HG03064 (cell line): Measurements from ENCODE around the gene EMC8.

Experiments
- ATAC-seq: cut with Tn5 transposase; IDR thresholded peaks from one replicate; pipeline ENCODE4 v1.9.1; 2021; ENCODE audit warnings: low read depth; ENCODE audit not compliant: unreplicated experiment

Gene EMC8

GRCh38 chr16:85835956-85836705 lies 36.8 kb upstream of the EMC8 start:
- ATAC-seq, result no peak

DNA sequence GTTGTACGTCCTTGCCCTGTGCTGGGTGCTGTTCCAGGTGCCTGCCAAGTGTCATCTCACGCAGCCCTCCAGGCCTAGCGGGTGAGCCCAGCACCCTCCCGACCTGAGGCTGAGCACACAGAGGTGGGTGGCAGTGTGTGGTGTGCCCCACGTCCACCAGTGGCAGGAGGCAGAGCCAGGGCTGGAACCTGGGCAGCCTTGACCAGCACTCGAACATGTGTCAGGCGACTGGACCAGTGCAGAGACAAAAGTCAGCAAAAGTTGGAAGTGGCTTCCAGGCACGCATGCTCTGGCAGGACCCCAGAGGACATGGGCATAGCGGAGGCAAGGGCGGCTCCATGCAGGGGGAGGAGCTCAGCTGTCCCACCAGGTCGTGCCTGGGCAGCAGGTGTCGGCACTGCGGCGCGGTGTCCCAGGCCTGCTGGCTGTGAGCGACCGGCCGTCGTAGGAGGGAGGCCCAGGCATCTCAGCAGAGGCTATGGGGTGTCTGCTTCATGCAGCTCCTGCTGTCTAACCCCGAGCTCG lies 35.9 kb upstream of the EMC8 start:
- no peak for ATAC-seq

GRCh38 chr16:85834741-85835140 lies 35.4 kb upstream of the EMC8 start:
- ATAC-seq, result no peak

DNA sequence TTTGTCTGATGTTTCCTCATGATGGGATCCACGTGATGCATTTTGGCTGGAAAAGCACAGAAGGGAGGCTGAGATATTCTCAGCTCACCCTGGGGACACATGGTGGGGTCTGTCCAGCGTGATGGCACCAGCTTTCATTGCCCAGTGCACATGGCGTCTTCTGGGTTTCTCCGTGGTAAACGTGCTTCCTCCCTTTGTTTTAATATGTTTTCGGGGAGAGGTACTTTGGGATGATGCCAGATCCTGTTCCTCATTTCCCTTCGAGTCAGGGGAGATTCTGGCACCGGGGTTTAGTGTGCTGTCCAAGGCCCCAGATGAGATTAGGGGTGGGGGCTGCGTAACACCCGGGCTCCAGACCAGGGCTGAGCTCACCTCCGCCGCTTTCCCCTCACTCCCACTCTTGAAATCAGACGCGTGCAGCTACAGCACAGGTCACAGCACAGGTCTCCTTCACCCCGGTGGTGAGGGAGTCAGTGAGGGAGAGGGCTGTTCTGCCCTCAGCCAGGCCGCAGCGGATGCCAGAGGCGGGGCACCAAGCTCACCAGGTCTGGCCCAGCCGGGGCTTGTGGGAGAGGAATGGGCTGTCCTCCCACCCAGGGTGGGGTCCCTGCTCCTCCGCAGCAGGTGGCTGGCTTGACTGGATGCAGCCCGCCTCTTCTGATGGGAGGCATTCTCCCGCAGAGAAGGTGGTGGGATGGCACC lies 34.0 kb upstream of the EMC8 start:
- no peak for ATAC-seq

DNA sequence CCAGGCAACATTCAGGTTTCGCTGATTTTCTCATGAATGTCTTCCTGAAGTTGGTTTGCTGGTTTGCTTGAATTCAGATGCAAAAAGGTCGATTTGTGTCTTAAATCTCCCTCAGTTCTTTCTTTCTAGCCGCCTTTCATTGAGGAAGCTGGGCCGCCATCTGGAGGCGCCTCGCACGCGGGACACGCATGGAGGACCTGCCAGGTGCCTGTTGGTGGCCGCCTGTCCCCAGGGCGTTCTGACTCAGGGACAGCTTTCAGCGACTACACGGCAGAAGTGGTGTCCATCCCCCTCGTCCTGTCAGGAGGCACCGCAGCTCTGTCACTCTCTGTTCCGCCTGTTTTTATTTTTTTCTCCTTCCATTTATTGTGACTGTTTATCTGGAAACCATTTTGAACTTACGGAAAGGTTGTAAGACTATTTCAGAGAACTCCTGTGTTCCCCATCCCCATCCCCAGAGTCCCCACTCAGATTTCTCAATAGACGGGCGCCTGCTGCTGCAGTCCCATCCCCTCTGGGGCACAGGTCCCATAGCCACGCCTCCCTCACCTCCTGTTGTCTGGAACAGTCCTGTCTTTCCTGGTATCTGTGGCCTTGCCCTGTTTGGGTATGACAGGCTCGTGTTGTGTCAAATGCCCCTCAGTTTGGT lies 33.4 kb upstream of the EMC8 start:
- ATAC-seq, result no peak

DNA sequence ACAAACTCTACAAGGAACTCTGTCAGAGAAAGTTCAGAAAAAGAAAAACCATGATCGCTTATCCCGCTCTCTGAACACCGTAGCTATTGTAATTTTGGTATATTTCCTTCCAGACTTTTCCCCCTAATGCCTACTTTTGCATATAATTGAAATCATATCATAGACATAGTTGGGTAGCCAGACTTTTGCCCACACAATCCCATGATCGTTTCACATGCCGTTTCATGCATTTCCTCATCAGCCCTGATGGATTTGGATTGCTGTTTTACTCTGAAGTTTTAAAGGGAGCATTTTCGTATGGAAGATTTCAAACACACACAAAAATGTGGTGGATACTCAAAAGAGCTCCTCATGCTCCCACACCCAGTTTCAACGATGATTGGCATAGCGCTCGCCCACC lies 31.5 kb upstream of the EMC8 start:
- ATAC-seq, result no peak

DNA sequence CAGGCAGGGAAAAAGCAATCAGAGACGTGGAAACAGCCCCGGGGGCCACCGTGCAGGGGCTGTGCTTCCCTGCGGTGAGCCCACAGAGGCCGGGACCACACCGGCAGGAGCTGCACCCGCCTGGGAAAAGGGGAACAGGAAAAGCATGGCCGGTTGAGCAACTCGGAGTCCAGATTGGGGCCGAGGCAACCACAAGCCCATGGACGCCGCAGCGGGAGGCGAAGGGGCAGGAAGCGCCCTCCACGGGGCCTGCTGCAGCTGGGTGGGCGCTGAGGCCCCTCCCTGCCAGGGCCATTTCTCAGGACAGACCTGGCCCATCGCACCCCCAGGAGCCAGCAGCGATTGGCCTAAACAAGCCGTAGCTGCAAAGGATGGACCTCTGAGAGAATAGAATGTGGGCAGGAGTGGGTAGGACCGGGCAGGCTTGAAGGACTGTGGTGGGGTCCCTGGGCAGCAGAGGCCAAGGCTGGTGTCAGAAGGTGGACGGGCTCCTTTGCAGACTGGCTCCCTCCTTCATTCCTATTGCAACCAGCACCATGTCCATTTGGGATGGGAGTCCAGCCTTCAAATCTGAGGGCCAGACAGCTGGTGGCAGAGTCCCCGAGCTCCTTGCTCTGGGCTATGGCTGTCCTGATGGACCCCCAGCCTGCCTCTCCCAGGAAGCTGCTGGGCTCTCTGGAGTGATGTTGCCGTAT lies 30.6 kb upstream of the EMC8 start:
- no peak for ATAC-seq

DNA sequence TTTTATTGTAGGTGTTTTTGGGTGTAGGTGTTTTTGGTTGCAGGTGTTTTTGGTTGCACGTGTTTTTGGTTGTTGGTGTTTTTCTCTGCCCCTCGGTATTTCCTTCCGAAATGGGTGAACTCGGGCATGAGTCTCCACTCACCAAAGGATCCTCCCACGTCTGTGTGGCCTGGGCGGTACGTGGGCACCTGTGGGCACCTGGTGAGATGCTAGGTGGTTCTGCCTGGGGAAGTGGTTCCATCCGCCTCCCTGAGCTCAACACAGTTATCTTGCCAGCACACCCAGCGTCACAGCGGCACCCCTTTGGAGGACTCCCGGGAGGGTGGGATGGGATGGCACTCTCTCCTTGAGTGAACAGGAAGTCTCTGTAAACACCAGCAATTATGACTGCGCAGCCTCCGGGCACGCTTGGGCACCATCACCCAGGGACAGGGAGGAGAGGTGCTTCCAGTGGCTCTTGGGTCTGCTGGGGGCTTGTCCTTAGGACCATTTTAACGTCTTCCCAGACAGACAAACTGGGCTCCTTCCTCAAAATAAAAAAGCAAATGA lies 29.9 kb upstream of the EMC8 start:
- ATAC-seq, result no peak

DNA sequence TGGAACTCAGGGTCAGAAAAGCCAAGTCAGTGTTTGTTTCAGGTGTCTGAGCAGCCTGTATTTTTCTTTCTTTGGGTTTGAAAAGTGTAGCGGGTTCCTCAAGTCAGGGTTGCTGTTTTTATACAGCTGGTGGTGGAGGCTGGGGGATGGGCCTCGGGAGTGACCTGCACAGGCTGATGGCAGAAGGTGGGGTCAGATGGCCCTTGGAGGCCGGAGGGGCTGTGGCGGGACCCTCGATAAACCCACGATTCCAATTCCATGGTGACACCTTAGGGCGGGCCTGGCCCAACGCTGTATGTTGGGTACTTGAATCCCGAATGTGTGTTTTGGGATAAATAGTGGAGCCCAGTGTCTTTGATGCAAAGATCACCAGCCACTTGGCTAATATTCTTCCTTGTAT lies 28.8 kb upstream of the EMC8 start:
- ATAC-seq, result no peak

DNA sequence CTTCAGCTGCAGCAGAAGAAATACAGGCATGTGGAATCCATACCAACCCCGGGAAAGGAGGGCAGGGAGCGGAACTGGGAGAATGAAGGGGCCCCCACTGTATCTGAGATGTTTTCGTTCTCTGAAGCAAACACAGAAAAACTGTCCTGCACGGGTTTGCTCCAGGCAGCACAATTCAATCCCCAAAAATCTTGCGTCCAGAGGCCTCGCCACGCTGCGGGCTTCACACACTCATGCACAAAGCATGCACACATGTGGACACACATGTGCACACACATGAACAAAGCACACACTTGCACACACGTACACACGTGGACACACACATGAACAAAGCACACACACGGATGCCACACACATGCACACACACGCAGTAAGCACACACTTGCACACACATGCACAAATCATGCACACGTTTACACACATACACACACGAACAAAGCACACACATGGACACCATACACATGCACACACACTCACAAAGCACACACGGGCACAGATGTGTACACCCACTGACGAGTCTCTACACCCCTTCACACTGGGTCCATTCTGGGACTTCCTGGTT lies 27.4 kb upstream of the EMC8 start:
- ATAC-seq, result no peak

DNA sequence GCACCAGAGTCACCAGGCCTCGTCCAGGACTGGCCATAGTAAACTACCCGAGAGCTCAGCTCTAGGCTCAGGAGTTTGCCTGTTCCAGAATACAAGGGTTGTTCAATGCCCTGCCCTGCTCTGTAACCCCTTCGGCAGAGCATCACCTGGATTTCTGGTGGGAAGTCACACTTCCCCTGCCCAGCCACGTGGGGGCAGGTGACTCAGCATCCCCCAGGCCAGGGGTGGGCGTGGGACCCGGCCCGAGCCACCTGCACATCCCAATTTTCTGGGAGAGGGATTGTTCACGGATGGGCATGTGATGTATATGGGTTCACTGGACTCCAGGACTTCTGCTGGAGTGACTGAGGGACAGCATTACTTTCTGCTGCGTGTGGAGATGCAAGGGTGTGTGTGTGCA lies 26.0 kb upstream of the EMC8 start:
- ATAC-seq, result no peak

- ATAC-seq, result no peak
Observed at GRCh38 chr16:85824161-85825135, 25.1 kb upstream of the EMC8 start.

GRCh38 chr16:85823328-85823920 lies 24.1 kb upstream of the EMC8 start:
- ATAC-seq, result no peak

GRCh38 chr16:85822145-85822544 lies 22.8 kb upstream of the EMC8 start:
- no peak for ATAC-seq

DNA sequence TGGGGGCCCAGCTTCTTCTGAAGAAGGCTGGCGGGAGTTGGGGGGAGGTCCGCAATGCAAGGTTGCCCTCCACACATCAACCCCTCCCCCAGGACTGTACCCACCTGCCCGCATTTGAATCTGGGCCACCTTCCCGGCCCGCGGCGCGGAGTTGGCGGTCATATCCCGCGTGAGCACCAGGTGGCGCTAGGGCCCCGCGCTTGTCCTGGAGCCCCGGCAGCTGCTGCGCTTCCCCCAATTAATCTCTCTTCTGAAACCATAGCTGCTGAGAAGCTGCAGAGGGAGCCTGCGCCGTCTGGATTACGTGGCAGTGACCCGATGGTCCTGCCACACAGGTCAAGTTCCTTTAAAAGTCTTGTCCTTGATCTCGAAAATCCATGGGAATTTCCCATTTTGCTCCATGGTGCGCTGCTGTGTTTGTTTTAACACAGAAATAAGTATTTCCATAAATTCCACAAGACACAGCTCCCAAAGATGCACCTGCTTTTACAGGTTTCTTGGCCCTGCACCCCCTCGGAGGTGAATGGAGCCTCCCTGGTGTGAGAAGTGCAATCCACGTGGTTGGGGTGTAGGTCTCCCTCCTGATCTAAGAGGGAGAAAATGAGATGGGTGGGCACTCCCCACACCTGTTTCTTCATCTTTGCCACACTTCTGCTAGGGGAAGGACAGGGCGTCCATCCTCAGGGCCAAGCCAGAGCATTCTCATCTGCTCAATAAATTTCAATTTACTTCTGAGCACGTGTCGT lies 22.2 kb upstream of the EMC8 start:
- ATAC-seq, result no peak

- ATAC-seq, result no peak
Observed at GRCh38 chr16:85820604-85821372, 21.4 kb upstream of the EMC8 start.

GRCh38 chr16:85819771-85820170 lies 20.4 kb upstream of the EMC8 start:
- no peak for ATAC-seq
